ENCODE results near the gene ZNF423. TPM values are rescaled to one million over a fixed set of nuclear protein-coding genes. Genes with fewer than 3 reads are reported as not detected.

The ZNF423 gene
- total RNA-seq, 1 experiment from 2014 or later: not detected

DNA sequence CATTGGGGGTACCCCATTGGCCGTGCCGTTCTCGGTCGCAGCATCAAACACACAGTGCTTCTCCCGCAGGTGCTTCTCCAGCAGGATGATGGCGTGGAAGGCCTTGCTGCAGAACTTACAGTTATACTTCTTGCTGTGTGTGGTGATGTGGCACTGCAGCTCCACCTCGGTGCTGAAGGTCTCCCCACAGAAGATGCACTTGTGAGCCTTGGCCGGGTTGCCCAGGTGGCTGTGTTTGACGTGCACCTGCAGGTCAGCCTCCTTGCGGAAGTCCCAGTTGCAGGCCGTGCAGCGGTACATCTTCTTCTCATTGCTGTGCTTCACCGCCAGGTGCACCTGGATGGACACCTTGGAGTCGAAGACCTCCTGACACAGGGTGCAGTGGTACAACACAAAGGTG, 219.3 kb downstream of the ZNF423 start:
- H3K36me3 ChIP-seq (ENCODE audit: insufficient read depth, low read length): no peaks in the 10 kb centered on the region
- H3K79me2 ChIP-seq (ENCODE audit: low read length): no peaks in the 10 kb centered on the region
- no peak overlapping the region for H3K4me3 ChIP-seq (ENCODE audit: low read length)
- no peaks in the 10 kb centered on the region for H3K9me3 ChIP-seq (ENCODE audit: low read length)
- no peaks in the 10 kb centered on the region for H3K9me2 ChIP-seq (replicated peaks; ENCODE audit: insufficient read depth, low read length)
- no peak overlapping the region for H3K4me2 ChIP-seq (ENCODE audit: low read depth, low read length, poor library complexity, severe bottlenecking)
- H3K4me1 ChIP-seq (ENCODE audit: low read length): peaks cover 12% of the 10 kb centered on the region
- H4K20me1 ChIP-seq (ENCODE audit: insufficient read depth, low read depth, low read length): no peaks in the 10 kb centered on the region
- no peak overlapping the region for H3K9ac ChIP-seq (ENCODE audit: low read length)
- no peaks in the 10 kb centered on the region for H3K27me3 ChIP-seq (ENCODE audit: low read length)
- no peak overlapping the region for H3K27ac ChIP-seq (ENCODE audit: low read length)
- H2AFZ ChIP-seq (ENCODE audit: low read length): no peak overlapping the region
- DNase-seq: no peak

DNA sequence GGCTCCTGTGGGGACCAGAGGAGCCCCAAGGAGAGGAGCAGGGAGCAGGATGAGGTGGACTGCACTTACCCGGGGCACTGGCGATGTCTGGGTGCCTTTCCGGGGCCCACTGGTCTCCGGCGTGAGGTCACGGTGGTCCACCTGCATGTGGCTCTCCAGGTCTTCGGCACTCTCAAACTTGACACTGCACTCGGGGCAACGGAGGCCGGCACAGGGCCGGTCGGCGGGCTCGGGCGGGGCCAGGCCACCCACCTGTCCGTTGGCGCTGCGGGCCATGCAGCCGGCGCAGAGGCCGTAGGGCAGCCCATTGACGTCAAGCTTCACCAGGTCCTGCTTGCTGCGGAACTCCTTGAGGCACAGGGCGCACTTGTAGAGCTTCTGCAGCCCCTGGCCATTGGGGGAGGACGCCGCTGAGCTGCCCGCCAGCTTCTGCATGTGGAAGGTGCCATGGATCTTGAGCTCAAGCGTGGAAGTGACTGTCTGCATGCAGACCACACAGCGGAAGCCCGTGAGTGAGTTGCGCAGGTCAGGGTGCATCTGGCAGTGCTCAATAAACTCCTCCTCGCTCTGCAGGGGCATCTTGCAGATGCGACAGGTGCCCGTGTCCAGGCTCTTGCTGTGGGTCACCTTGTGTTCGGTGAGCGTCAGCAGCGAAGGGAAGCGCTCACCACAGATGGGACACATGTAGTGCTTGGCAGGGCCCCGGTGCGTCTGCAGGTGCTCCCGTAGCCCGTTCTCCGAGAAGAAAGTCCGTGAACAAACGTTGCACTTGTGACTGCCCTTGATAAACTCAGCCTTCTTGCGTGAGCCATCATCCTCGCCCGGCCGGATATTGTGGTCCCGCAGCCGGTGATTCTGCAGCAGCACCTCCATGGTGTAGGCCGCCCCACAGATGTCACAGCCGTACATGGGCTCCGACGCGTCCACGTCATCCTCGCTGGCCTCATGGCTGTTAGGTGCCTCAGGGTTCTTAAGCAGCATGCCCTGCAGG, 220.0 kb downstream of the ZNF423 start:
- H3K4me3 ChIP-seq (ENCODE audit: low read length): no peak overlapping the region
- no peaks in the 10 kb centered on the region for H3K79me2 ChIP-seq (ENCODE audit: low read length)
- DNase-seq: no peak
- H3K36me3 ChIP-seq (ENCODE audit: insufficient read depth, low read length): no peaks in the 10 kb centered on the region
- H3K9me3 ChIP-seq (ENCODE audit: low read length): no peaks in the 10 kb centered on the region
- H3K4me2 ChIP-seq (ENCODE audit: low read depth, low read length, poor library complexity, severe bottlenecking): no peak overlapping the region
- H3K9ac ChIP-seq (ENCODE audit: low read length): no peak overlapping the region
- no peak overlapping the region for H2AFZ ChIP-seq (ENCODE audit: low read length)
- no peaks in the 10 kb centered on the region for H3K9me2 ChIP-seq (replicated peaks; ENCODE audit: insufficient read depth, low read length)
- H4K20me1 ChIP-seq (ENCODE audit: insufficient read depth, low read depth, low read length): no peaks in the 10 kb centered on the region
- H3K27ac ChIP-seq (ENCODE audit: low read length): no peak overlapping the region
- H3K27me3 ChIP-seq (ENCODE audit: low read length): no peaks in the 10 kb centered on the region
- H3K4me1 ChIP-seq (ENCODE audit: low read length): peaks cover 19% of the 10 kb centered on the region

DNA sequence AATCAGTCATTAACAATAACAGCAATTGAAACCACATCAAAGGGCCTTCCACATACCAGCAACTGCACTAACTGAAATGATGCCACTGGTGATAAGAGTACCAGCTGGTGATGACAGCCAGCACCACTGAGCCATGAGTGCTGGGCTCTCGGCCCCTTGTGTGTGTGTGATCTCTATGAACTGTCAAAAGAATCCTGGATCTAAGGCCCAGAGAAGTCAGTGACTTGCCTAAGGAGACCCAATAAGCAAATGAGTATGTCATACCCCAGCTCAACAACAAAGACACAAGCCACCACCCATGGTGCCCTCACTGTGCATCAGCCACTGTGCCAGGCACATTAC, 220.9 kb downstream of the ZNF423 start:
- Histone ChIP-seq H3K9me2 (replicated peaks; ENCODE audit: insufficient read depth, low read length) (no peaks in the 10 kb centered on the region), H3K9ac (ENCODE audit: low read length) (no peak overlapping the region), H2AFZ (ENCODE audit: low read length) (no peak overlapping the region), H3K79me2 (ENCODE audit: low read length) (no peaks in the 10 kb centered on the region), H3K4me3 (ENCODE audit: low read length) (no peak overlapping the region), H3K27me3 (ENCODE audit: low read length) (no peaks in the 10 kb centered on the region), H3K9me3 (ENCODE audit: low read length) (no peaks in the 10 kb centered on the region), H4K20me1 (ENCODE audit: insufficient read depth, low read depth, low read length) (no peaks in the 10 kb centered on the region), H3K27ac (ENCODE audit: low read length) (no peak overlapping the region), H3K36me3 (ENCODE audit: insufficient read depth, low read length) (no peaks in the 10 kb centered on the region), H3K4me1 (ENCODE audit: low read length) (peaks cover 19% of the 10 kb centered on the region), H3K4me2 (ENCODE audit: low read depth, low read length, poor library complexity, severe bottlenecking) (no peak overlapping the region)
- no peak for DNase-seq

DNA sequence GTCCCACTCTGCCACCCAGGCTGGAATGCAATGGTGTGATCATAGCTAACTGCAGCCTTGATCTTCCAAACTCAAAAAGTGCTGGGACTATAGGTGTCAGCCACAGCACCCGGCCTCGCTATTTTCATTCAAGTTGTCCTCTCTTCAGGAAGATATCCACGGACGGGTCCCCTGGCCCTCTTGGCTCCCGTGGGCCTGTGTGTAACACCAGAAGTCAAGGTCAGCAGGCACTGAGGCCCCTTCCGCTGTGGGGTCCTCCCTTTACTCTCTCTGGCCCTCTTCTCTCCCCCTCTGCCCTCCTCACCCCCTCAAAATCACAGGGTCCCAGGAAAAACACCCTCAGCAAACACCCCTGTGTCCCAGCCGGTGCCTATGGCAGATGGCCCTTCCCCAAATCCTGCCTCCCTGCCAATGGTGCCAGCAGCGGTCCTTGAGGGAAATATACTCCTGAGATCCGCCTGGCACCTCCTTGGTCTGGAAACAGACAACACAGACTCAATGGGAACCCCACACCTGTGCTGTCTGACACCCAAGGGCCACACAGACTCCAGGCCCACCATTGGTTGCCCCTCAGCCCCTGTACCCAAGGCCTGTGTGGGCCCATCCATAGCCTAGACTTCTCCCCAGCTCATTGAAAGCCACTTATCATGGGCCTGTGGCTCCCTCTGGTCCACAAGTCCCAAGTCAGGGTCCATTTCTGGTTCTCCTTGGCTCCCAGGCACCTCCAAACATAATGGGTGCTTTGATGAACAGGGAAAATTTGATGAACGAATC, 221.5 kb downstream of the ZNF423 start:
- DNase-seq: no peak
- no peaks in the 10 kb centered on the region for H3K79me2 ChIP-seq (ENCODE audit: low read length)

DNA sequence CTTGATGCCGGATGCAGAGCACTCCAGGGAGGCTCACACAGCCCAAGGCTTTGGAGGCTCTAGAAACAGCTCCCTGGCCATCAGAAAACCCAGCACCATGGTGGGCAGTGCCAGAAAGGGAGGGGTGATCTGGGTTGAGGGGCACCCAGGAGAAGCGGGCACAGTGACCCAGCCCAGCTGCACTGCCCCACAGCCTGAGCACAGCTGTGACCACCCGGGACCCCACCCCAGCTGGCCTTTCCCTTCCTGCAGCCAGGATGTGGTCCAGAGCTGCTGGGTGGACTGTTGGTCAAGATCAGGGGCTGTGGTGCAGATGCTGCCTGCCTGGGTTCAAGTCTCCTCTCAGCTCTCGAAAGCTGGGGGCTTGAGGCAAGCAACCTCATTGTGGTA, 223.1 kb downstream of the ZNF423 start:
- Histone ChIP-seq H3K9ac (ENCODE audit: low read length) (no peak overlapping the region), H3K9me2 (replicated peaks; ENCODE audit: insufficient read depth, low read length) (no peaks in the 10 kb centered on the region), H2AFZ (ENCODE audit: low read length) (no peak overlapping the region), H3K4me3 (ENCODE audit: low read length) (no peak overlapping the region), H4K20me1 (ENCODE audit: insufficient read depth, low read depth, low read length) (no peaks in the 10 kb centered on the region), H3K9me3 (ENCODE audit: low read length) (peaks cover 4% of the 10 kb centered on the region; the same call in 1 of the 2 replicates), H3K27me3 (ENCODE audit: low read length) (no peaks in the 10 kb centered on the region), H3K36me3 (ENCODE audit: insufficient read depth, low read length) (no peaks in the 10 kb centered on the region), H3K27ac (ENCODE audit: low read length) (no peak overlapping the region), H3K79me2 (ENCODE audit: low read length) (no peaks in the 10 kb centered on the region), H3K4me1 (ENCODE audit: low read length) (peaks cover 19% of the 10 kb centered on the region), H3K4me2 (ENCODE audit: low read depth, low read length, poor library complexity, severe bottlenecking) (no peak overlapping the region)
- no peak for DNase-seq

More for the DNA sequence above, 221.5 kb downstream of the ZNF423 start:
- Histone ChIP-seq H3K27ac (ENCODE audit: low read length) (no peak overlapping the region), H3K4me1 (ENCODE audit: low read length) (peaks cover 19% of the 10 kb centered on the region), H3K36me3 (ENCODE audit: insufficient read depth, low read length) (no peaks in the 10 kb centered on the region), H3K9me3 (ENCODE audit: low read length) (no peaks in the 10 kb centered on the region; the same call in 1 of the 2 replicates), H3K4me3 (ENCODE audit: low read length) (no peak overlapping the region), H3K9ac (ENCODE audit: low read length) (no peak overlapping the region), H3K4me2 (ENCODE audit: low read depth, low read length, poor library complexity, severe bottlenecking) (no peak overlapping the region), H3K27me3 (ENCODE audit: low read length) (no peaks in the 10 kb centered on the region), H3K9me2 (replicated peaks; ENCODE audit: insufficient read depth, low read length) (no peaks in the 10 kb centered on the region), H2AFZ (ENCODE audit: low read length) (no peak overlapping the region), H4K20me1 (ENCODE audit: insufficient read depth, low read depth, low read length) (no peaks in the 10 kb centered on the region)

DNA sequence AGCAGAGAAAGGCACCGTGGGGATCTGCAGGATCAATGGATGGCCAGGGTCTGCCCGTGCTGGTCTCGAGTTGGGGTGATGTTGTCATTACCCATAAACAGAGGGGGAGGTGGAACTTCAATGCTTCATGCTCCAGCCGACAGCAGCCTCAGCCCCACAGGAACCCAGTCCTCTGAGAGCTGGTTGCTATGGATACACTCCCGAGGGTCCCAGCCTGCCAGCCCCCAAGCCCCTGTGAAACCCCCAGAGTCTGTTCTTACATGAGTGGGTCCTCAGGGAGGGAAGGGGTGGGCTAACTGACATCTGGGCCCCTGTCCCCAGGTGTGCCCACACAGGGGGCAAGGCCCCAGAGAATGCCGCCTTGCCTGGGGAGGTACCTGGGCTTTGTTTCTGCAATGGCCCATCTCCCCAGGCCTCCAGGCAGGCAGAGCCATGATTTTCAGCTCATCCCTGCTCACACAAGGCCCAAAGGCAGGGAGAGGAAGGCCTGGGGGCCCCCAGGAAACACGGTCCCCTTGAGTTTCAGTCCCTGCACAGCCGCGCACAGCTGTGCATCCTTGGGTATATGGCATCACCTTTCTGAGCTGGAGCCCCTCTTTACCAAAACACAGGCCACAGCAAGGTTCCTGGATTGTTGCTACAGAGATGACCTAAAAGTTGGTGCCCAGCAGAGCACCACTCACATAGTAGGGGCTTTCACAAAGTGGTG, 223.7 kb downstream of the ZNF423 start:
- H2AFZ ChIP-seq (ENCODE audit: low read length): no peak overlapping the region
- no peak overlapping the region for H3K27ac ChIP-seq (ENCODE audit: low read length)
- H3K79me2 ChIP-seq (ENCODE audit: low read length): no peaks in the 10 kb centered on the region
- peaks cover 4% of the 10 kb centered on the region; the same call in 1 of the 2 replicates for H3K9me3 ChIP-seq (ENCODE audit: low read length)
- H3K4me1 ChIP-seq (ENCODE audit: low read length): peaks cover 19% of the 10 kb centered on the region
- no peak overlapping the region for H3K4me3 ChIP-seq (ENCODE audit: low read length)
- peak; percentile 43 for DNase-seq
- H3K27me3 ChIP-seq (ENCODE audit: low read length): no peaks in the 10 kb centered on the region
- H3K36me3 ChIP-seq (ENCODE audit: insufficient read depth, low read length): no peaks in the 10 kb centered on the region
- no peaks in the 10 kb centered on the region for H4K20me1 ChIP-seq (ENCODE audit: insufficient read depth, low read depth, low read length)
- H3K4me2 ChIP-seq (ENCODE audit: low read depth, low read length, poor library complexity, severe bottlenecking): peak overlapping the region; percentile 26
- H3K9me2 ChIP-seq (replicated peaks; ENCODE audit: insufficient read depth, low read length): no peaks in the 10 kb centered on the region
- no peak overlapping the region for H3K9ac ChIP-seq (ENCODE audit: low read length)

DNA sequence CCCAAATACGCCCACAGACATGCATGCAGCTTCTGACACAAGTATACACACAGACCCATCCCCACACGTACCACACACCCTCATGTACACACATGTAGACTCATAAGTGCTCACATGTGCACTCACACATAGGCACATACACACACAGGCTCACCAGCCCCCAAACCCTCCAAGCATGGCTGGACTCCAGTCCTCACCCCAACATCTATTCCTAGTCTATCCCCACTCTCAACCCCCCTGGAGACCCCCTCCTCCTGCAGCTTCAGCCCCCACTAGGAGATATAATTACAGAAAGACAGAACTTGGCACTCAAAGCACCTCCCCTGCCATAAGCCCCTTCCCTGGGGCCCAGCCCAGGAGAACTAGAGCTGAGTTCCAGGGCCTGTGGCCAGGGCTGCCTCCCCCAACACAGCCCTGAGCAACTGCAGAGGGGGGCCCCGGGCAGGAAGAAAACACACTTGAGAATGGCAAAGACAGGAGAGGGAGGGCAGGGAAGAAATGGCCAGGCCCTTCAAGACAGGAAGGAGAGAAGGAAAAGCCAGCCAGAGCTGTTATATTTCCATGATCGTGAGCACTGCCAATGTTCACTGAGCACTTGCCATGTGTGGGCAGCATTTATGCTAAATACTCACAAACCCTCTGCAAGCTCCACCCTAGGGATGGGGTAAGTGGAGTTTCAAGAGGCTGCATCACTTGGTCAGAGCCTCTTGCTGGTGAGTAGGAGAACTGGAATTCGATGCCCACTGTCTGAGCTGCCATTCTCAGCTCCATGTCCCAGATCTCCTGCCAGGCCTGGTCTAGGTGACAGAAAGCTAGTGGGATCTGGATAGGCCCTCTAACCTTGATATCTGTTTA, 224.5 kb downstream of the ZNF423 start:
- H3K9me2 ChIP-seq (replicated peaks; ENCODE audit: insufficient read depth, low read length): no peaks in the 10 kb centered on the region
- peak overlapping the region; percentile 26 for H3K4me2 ChIP-seq (ENCODE audit: low read depth, low read length, poor library complexity, severe bottlenecking)
- H3K27ac ChIP-seq (ENCODE audit: low read length): no peak overlapping the region
- H3K27me3 ChIP-seq (ENCODE audit: low read length): no peaks in the 10 kb centered on the region
- no peaks in the 10 kb centered on the region for H3K36me3 ChIP-seq (ENCODE audit: insufficient read depth, low read length)
- no peaks in the 10 kb centered on the region for H4K20me1 ChIP-seq (ENCODE audit: insufficient read depth, low read depth, low read length)
- H3K79me2 ChIP-seq (ENCODE audit: low read length): no peaks in the 10 kb centered on the region
- H3K4me1 ChIP-seq (ENCODE audit: low read length): peaks cover 19% of the 10 kb centered on the region
- peaks cover 4% of the 10 kb centered on the region; the same call in 1 of the 2 replicates for H3K9me3 ChIP-seq (ENCODE audit: low read length)
- no peak overlapping the region for H2AFZ ChIP-seq (ENCODE audit: low read length)
- no peak for DNase-seq
- no peak overlapping the region for H3K9ac ChIP-seq (ENCODE audit: low read length)
- H3K4me3 ChIP-seq (ENCODE audit: low read length): no peak overlapping the region
